GM19025 (cell line): ENCODE results near the gene LRMDA.

ENCODE experiments used
- ATAC-seq: cut with Tn5 transposase; IDR thresholded peaks from one replicate; pipeline ENCODE4 v1.9.1; 2021; ENCODE audit warnings: mild to moderate bottlenecking, low read depth, moderate library complexity; ENCODE audit not compliant: unreplicated experiment

LRMDA gene

DNA sequence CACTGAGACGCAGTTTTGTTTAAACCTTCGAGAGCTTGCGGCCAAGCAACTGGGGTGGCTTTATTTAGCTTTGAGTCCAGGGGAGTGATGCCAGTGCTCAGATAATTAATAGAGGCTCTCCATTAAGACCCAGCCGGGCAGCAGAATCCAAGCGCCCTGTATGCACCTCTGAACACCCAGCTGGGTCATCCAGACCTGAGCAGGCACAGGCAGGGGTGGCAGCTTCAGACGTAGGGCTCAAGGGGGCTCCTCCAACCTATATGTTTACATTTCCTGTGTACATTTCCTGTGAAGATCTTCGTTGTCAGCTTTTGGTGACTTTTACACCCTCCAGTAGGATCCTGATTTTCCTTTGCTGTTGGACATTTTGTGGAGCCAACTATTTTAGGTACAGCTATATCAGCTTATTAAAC is 719.5 kb downstream of the LRMDA start:
- ATAC-seq: no peak

DNA sequence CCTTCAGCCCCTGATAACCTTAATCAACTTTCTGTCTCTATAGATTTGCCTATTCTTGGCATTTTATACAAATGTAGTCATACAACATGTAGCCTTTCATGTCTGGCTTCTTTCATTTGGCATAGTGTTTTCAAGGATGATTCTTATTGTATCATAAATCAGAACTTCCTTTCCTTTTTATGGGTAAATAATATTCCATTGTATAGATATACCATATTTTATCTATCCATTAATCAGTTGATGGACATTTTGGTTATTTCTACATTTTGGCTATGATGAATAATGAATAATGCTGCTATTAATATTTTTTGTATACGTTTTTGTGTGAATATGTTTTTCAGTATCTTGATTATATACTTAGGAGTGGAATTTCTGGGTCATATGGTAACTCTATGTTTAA is 720.8 kb downstream of the LRMDA start:
- no peak for ATAC-seq

DNA sequence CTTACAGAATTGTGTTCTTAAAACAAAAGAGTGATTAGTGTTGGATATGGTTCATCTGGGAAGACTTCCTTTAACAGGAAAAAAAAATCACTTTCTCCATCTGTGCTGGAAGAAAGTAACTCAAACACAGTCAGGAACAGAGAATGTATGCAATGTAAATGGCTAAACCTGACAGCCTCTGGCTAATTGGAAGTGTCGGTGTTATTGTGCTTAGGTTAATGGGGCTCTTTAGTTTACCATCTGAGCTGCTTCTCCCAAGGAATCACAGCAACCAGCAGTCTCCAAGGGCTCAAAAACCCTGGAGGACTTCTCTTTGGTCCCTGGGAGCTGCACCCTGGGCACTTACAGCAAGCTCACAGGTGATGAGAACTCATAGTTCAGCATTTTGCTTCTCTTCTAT is 724.5 kb downstream of the LRMDA start:
- ATAC-seq: no peak

DNA sequence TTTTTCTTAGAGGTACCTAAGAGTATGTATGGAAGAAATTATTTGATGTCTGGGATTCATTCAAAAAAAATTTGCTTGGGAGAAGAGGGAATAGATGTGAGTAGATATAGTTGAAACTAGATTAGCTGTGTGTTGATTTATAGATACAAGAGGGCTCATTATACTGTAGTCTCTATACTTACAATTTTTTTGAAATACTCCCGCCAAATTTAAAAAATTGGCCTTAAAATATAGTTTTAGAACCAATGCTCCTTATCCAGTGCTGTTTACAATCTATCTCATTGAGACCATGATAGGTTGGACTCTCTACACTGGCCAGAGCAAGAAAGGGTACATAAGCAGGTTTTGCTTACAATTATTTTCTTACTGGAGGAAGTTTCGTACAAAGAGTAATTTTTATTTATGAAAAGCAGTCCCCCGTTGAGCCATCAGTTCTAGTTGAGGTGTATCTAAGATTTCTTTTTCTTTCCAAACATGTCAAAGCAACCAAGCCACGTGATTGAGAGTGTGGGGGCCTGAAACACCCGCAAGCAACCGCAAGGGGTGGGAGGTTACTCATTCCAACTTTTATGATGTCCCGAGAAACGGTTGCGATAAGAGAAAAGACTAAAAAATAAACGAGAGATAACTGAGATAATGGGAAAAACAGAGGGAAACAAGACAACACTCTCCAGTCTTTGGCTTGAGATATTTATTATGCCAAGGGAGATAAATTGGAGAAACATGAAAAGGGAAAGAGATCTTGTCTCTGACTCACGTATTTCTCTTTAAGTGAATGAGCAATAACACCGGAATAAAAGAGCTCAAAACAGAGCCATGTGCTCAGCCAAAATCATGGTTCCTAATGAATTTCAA is 729.2 kb downstream of the LRMDA start:
- ATAC-seq: no peak

DNA sequence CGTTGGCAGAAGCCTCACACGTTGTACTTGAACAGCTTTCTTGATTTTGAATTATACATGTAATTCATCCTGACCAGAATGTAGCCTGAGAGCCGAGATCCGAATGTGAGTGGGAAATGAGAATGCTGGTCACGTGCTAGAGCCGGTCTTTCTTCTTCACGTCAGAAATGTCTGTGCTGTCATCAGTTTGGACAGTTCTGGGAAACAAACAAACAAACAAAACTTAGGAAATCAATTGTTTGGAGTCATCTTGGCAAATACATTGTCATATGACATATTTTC is 729.8 kb downstream of the LRMDA start:
- no peak for ATAC-seq

DNA sequence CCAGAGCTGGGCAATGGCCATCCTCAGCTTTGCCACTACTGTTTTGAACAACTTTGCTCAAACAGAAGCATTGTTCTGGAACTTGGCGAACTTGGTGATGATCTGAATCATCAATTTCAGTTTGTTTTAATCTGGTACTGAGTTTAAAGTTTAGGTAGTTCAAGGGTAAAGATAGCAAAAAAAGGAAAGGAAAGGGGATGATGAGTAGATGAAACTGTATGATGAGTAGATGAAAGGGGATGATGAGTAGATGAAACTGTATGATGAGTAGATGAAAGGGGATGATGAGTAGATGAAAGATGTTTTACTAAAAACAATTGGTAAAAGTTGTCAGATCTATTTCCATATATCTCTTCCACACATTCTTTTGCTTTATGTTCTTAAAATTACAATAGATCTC is 737.0 kb downstream of the LRMDA start:
- ATAC-seq: no peak

DNA sequence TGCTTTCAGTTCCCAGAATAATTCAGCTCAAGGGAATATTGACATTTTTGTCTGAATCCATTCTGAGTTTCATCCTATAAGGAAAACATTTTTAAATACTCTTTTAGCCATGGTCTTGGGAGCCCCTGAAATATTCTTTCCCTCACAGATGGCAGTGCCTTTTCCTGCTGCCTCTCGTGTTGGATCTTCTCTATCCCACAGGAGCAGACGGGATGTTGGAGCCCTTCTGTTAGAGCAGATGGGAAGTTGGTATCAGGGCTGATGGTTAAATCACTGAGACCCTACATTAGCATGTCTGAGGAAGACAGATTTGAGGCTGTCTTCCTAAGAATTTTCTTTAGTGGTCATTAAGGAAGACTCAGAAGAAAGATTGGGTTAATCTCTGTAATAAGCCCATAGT is 737.8 kb downstream of the LRMDA start:
- ATAC-seq: no peak

DNA sequence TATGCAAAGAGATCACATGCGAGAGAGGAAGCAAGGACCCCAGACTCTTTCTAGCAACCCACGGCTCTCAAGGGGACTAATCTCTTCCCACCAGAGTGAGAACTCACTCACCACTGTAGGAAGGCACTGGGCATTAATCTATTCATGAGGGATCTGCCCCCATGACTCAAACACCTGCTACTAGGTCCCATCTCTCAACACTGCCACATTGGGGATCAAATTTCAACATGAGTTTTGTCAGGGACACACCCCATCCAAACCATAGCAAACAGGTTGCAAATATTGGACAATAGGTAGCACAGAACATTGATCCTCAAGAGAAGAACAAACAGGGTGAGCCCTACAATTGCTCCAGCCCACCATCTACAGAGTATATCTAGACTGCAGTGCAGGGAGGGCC is 740.6 kb downstream of the LRMDA start:
- no peak for ATAC-seq

DNA sequence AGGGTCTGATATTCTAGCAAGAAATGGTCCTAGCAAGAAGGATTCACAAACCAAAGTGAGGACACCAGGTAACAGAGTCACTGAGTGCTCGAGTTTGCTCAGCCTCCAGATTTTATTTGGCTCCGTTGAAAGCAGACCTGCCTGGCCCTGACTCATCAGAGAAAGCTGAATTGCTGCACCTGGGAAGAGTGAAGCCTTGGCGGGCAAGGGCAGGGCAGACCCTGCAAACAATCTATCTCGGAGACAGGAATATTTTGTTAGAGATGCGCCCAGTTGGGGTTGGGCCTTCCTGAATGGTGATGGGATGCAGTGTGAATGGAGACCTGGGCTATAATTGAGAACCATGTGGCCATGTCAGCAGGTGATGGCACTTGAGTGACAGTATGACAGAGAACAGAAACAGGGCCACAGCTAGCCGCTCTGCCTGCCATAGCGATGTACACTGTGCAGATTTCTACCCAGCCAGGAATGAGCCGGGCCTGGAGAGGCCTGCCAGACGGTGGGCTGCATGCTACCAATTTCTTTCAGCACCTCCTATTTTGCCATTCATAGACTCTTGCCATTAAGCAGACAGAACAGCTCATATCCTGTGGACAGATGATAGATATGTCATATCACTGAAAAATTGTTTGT is 744.2 kb downstream of the LRMDA start:
- no peak for ATAC-seq

DNA sequence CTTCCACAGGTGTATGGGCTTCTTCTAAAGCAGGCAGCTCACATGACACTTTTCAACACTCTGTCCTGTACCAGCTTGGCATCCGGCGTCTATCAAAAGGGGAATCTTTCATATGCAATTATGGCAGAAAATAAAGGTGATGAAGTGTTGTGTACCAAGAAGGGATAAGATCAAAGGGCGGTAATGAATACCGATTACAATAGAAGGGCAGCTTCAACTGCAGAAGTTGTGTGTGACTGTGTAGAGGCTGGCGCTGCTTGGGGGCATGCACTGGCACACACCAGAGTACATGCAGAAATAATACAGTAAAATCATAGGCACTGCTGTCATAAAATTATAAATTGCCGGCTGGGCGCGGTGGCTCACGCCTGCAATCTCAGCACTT is 744.7 kb downstream of the LRMDA start:
- ATAC-seq: no peak

DNA sequence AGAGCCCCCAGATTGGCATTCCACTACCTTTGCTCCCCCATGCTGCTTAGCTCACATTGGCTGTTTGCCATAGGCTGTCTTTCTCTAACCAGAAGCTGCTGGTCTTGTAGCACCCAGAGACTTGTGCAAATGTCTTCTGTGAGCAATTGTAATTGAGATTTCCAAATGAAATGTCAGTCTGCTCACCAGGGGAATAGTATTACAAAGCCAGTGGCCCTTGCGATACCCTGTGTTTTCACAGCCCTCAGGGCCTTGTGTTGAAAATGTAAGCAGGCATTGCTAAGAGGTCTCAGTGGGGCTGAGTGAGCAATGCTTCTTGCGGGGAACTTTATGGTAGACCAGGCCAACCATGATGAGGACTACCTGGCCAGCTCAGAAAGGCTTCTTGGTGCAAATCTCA is 746.5 kb downstream of the LRMDA start:
- ATAC-seq: no peak

DNA sequence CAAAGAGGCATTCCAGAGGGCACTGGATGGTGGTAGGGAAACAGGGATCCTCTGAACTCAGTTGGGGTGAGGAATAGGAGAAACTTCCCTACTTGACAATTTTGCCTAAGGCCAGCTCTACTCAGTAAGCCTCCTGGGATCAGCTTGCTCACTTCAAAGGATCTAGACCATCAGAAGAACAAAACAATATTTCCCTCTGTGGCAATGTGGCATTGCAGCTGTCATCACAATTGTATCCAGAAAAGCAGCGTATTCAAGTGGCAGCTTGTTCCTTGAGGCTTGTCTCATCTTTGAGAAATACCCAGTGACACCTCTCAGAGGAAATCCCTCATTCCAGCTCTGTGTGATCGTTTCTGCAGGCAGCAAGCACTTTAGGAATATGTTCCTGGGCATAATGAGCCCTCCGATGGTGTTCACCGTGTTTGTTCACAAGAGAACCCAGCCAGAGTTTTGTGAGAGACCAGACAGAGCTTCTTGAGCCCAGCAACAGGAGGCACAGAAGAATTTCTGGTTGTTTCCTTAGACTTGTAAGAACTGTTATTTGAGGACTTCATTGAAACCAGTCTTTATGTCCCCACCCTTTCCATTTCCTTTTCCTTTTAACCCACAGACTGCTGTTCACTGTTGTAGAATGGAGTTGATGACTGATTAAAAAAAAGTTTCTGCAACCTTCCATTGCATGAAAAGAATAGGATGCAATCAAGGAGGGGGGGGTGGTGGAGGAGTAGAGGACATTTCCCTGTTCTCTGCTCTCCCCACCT is 747.3 kb downstream of the LRMDA start:
- ATAC-seq: no peak

DNA sequence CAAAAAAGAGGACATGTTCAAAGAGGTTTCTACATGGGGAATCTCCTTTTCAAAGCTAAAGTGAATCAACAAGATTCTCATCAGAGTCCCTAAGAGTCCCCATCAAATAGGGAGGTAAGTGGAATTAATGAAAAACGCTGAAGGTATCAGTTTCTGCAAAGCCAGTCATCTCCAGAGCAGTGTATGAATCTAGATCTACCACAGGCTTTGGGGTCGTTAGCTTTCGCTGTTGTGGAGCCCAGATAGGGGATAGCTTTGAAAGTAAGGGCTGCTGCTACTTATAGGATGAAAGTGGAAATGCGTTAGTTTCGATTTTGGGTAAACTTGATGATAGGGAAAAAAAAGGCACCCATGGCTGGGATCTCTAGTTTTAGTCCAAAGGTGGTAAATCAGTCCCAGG is 748.4 kb downstream of the LRMDA start:
- ATAC-seq: no peak

DNA sequence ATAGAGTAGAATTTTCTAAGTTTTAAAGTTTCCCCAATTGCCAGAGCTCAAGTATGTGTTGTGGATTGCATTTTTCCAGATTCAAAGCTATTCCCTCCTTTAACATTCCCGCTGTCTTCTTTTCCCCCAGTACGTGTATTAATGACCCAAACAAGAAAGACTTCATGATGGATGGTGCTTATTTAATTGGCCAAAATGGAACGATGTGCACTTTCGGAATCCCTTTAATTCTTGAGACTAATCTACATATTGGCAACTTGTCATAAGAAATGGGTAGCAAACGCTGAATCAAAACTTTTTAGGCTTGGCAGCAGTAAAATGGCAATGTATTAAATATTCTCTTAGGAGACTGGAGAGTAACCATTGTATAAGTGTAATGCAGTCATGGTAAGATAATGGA is 753.2 kb downstream of the LRMDA start:
- no peak for ATAC-seq

DNA sequence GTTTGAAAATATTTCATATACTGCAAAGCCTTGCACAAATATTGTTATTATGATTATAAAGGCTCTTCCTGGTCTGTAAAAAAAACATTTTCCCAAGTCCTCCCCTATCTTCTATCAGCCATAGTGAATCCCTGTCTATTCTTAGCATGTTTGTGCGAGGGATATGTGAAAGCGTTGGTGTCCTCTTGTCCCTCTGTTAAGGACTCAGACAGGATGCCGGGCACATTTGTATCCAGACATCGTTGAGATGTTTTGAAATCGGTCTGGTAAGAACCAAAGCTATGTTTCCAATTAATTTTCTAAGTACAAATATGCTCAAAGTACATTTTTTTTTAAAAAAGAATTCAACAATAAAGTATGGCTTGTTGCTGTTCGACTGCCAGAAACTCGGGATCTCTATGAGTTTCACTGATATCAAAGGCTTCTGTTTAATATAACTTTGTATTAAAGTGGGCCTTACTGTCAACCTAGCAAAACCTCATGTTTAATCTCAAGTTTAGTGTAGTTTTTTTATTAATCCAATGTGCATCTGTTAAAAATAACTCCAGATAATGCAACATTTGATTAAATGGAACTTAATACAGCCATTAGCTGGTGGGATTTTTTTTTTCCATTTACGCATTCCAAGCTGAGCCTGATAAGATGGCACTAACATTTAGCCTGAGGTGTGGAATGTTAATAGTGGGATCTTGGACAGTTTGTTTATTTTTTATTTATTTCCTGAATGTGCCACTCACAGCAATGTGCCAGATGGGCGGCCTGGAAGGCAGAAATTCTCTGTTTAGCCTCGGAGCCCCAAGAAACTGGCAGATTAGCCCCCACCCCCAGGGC is 754.3 kb downstream of the LRMDA start:
- no peak for ATAC-seq

DNA sequence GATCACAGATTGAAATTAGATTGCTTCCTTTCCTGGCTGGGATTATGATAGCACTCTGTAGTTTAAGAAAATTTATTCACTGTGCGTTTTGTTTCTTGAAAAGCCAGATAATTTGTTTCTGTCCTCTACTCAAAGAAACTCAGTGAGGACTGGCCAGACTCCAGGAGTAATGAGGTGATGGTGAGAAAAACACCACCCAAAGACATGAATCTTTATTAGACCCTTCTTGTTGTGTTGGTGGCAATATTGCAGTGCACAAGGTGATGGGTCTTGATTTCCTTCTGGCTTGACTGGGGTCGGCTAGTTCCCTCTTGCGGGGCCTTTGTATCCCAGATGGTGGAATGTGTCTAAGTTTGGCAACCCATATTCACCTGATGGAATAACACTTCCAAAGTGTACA is 756.8 kb downstream of the LRMDA start:
- ATAC-seq: no peak

DNA sequence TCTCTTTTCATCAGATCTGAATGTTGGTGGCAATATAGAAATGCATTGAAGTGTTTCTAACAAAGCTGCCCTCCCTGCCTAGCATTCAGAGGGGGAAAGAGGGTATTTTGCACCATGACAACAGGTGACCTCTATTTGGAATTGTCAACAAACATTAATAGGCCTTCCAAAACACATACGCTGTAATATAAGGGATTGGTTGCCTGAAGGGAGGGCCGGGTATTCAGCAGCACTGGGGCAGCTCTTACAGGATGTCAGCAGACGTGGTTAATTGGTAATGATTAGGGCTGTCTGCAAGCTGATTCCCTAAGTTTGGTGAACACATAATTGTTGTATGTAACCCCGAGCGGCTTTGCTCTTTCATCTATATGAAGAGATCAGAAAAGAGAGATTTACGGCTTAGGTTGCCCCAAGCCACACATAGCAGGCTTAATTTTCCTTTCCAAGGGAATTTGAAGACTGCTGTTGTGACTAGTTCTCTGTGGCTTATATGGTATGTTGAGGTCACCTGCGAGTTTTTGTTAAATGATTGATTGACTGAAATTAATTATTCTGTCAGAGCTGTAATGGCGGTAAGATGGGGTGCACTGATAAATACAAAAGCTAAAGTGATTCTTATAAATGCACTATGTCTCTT is 759.3 kb downstream of the LRMDA start:
- no peak for ATAC-seq

DNA sequence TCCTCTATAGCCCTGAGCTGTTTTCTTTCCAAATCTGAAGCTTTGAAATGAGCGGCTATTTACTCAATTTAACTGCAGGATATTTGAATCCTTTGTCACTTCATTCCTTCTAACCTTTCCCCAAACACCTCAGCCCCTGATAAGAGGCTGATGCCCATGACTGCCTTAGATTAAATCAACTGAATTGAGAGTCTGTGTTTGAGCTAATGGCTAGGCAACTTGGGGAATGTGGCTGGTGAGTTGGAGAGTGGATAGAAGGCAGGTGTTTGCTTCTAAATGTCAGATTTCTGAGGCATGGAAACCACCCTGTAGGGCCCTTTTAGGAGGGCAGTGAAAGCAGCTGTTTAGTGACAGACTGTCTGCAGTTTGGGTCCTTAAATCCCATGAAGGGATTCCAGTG is 759.9 kb downstream of the LRMDA start:
- no peak for ATAC-seq

DNA sequence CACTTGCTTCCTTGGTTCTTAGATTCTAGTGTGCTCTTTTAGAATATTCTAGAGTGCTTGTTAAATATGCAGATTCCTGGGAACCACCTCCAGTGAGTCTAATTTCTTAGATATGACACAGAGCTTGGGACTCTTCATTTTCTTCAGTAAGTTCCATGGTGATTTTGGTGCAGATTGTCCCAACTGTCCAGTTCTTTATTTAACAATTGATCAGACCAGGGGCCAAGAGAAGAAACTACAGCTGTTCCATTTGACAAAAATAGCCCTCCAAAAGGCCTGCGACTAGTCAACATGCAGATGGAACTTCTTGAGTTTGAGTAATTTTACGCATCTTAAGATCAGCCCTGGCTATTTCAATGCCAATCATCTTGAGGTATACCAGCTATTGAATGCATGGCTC is 760.7 kb downstream of the LRMDA start:
- no peak for ATAC-seq

DNA sequence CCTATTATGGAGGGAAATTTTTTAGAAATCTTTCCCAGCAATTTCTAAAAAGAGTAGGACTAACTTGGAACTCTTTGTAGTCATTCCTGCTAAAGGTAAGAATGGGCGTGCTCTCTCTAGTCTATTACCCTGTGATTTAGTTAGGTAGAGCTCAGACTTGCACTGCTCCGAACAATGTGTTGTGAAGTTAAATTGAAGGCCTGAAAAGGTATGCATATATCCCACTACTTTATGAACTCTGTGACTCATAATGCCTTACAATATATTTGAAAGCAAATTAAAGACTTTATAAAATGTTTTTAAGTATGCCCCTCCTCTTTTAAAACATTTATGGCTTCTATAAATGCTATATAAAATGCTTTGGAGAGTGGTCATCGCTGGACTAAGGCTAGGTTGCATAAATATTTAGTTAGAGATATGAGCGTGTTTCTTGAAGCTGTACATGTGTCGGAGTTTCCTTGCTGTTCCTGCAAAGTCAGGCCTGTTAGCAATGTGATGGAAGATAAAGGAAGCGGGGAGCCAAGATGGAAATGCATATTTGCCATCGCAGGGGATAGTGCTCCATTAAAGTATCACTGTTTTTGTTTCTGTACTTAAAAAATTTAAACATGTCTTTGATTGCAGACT is 761.4 kb downstream of the LRMDA start:
- ATAC-seq: no peak
